ENCODE data around the gene SLC17A9.

Gene SLC17A9

GRCh38 chr20:62969939-62970306 lies 17.4 kb downstream of the SLC17A9 start:
- DNase-seq, result no peak

- DNase-seq, result no peak
Measured at GRCh38 chr20:62970307-62971210, 18.1 kb downstream of the SLC17A9 start.

- no peak for DNase-seq
Measured at GRCh38 chr20:62971211-62971949, 18.9 kb downstream of the SLC17A9 start.

- DNase-seq, result peak; percentile 92
Measured at GRCh38 chr20:62971950-62972844, 19.7 kb downstream of the SLC17A9 start.

- DNase-seq, result no peak
Measured at GRCh38 chr20:62972845-62973745, 20.6 kb downstream of the SLC17A9 start.

GRCh38 chr20:62975251-62975760 lies 22.8 kb downstream of the SLC17A9 start:
- DNase-seq, result no peak

- DNase-seq, result no peak
Measured at GRCh38 chr20:62975812-62976508, 23.5 kb downstream of the SLC17A9 start.

GRCh38 chr20:62976886-62977285 lies 24.4 kb downstream of the SLC17A9 start:
- no peak for DNase-seq

GRCh38 chr20:62977613-62978560 lies 25.4 kb downstream of the SLC17A9 start:
- peak; percentile 91 for DNase-seq

GRCh38 chr20:62978561-62978943 lies 26.0 kb downstream of the SLC17A9 start:
- DNase-seq, result no peak

- peak; percentile 30 for DNase-seq
Measured at GRCh38 chr20:62979310-62979709, 26.8 kb downstream of the SLC17A9 start.

- no peak for DNase-seq
Measured at GRCh38 chr20:62979876-62980373, 27.4 kb downstream of the SLC17A9 start.

- DNase-seq, result no peak
Measured at GRCh38 chr20:62980380-62980960, 28.0 kb downstream of the SLC17A9 start.

- peak; percentile 63 for DNase-seq
Measured at GRCh38 chr20:62980970-62981369, 28.5 kb downstream of the SLC17A9 start.

- DNase-seq, result peak; percentile 45
Measured at GRCh38 chr20:62982124-62983075, 29.9 kb downstream of the SLC17A9 start.

- no peak for DNase-seq
Measured at GRCh38 chr20:62983210-62983609, 30.7 kb downstream of the SLC17A9 start.

GRCh38 chr20:62984666-62985443 lies 32.3 kb downstream of the SLC17A9 start:
- DNase-seq, result no peak
